ENCODE data around the gene WRAP73. TPM values are rescaled to one million over a fixed set of nuclear protein-coding genes. Genes with fewer than 3 reads are reported as not detected.

WRAP73 gene
- total RNA-seq, 4 donors from 2014 or later: 19.7 to 30.4 (median 25.5) TPM

- intact Hi-C loops (cut with DNase I; ENCODE audit: low total_unique reads) (no loop called here), in situ Hi-C loops (cut with MboI; ENCODE audit: low pct_ligation_motif_present in 1 of 4, low pct_unique_long_range_greater_than_20kb in 1 of 4, low sequenced_read_pairs in 3 of 4) (no loop called here)
- 81% methylated on average over 12 of the region's 14 CpGs; no CpG with 5 or more reads in 1 of the 2 donors for WGBS, 2 donors (ENCODE audit: low coverage in 1 of 2)
- TF ChIP-seq CTCF (IDR thresholded peaks at IDR 0.05) (no peak), POLR2AphosphoS5 (IDR thresholded peaks at IDR 0.05) (no peak), POLR2A (IDR thresholded peaks at IDR 0.05) (no peak), EP300 (IDR thresholded peaks at IDR 0.05; ENCODE audit: low read depth) (no peak)
- no peak for DNase-seq
- H3K9me3 ChIP-seq: no peaks in the 10 kb centered on the region
- H3K27me3 ChIP-seq: peaks cover 29% of the 10 kb centered on the region
- H3K4me1 ChIP-seq: no peaks in the 10 kb centered on the region
- H3K4me3 ChIP-seq: no peak overlapping the region
- H3K36me3 ChIP-seq: no peaks in the 10 kb centered on the region
- H3K27ac ChIP-seq: no peak overlapping the region
These were observed 35.3 kb upstream of the WRAP73 start for GRCh38 chr1:3685222-3685621.

- 32% methylated on average over 20 of the region's 26 CpGs; no CpG with 5 or more reads in 1 of the 2 donors for WGBS, 2 donors (ENCODE audit: low coverage in 1 of 2)
- in situ Hi-C loops (cut with MboI; ENCODE audit: low pct_ligation_motif_present in 1 of 4, low pct_unique_long_range_greater_than_20kb in 1 of 4, low sequenced_read_pairs in 3 of 4): no loop called here
- no peak for TF ChIP-seq POLR2A (IDR thresholded peaks at IDR 0.05)
- no peak for TF ChIP-seq EP300 (IDR thresholded peaks at IDR 0.05; ENCODE audit: low read depth)
These were observed 34.1 kb upstream of the WRAP73 start for GRCh38 chr1:3683992-3684391.

DNA sequence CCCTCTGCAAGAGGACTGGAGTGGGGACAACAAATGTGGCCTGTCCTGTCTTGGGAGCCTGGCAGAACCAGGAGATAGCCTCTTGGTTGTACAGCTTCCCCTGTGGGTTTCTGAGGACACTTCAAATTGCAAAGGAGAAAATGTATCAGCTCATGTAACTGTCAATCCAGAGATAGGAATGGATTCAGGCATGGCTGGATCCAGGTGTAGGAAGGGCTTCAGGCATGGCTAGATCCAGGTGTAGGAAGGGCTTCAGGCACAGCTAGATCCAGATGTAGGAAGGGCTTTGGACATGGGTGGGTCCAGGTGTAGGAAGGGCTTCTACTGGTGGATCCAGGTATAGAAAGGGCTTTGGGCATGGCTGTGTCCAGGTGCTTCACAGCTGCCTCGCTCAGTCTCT is 33.3 kb upstream of the WRAP73 start:
- Histone ChIP-seq H3K27ac (no peak overlapping the region), H3K27me3 (peaks cover 26% of the 10 kb centered on the region), H3K4me1 (no peaks in the 10 kb centered on the region), H3K36me3 (no peaks in the 10 kb centered on the region), H3K9me3 (no peaks in the 10 kb centered on the region), H3K4me3 (no peak overlapping the region)
- TF ChIP-seq EP300 (IDR thresholded peaks at IDR 0.05; ENCODE audit: low read depth): no peak
- TF ChIP-seq POLR2AphosphoS5 (IDR thresholded peaks at IDR 0.05): no peak
- no peak for TF ChIP-seq CTCF (IDR thresholded peaks at IDR 0.05)
- TF ChIP-seq POLR2A (IDR thresholded peaks at IDR 0.05): no peak
- intact Hi-C loops (cut with DNase I; ENCODE audit: low total_unique reads): no loop called here
- DNase-seq: no peak
- 100% methylated on average over 1 of the region's 1 CpG; no CpG with 5 or more reads in 1 of the 2 donors for WGBS, 2 donors (ENCODE audit: low coverage in 1 of 2)
- in situ Hi-C loops (cut with MboI; ENCODE audit: low pct_ligation_motif_present in 1 of 4, low pct_unique_long_range_greater_than_20kb in 1 of 4, low sequenced_read_pairs in 3 of 4): no loop called here

More at GRCh38 chr1:3683992-3684391, 34.1 kb upstream of the WRAP73 start:
- no peaks in the 10 kb centered on the region for H3K4me1 ChIP-seq
- H3K27ac ChIP-seq: no peak overlapping the region
- H3K4me3 ChIP-seq: no peak overlapping the region
- no peaks in the 10 kb centered on the region for H3K36me3 ChIP-seq
- DNase-seq: no peak
- H3K27me3 ChIP-seq: peaks cover 28% of the 10 kb centered on the region
- intact Hi-C loops (cut with DNase I; ENCODE audit: low total_unique reads): no loop called here
- H3K9me3 ChIP-seq: no peaks in the 10 kb centered on the region

GRCh38 chr1:3681898-3682806 is 32.2 kb upstream of the WRAP73 start:
- intact Hi-C loops (cut with DNase I; ENCODE audit: low total_unique reads): no loop called here

More at GRCh38 chr1:3681898-3682806, 32.2 kb upstream of the WRAP73 start:
- no peak for DNase-seq
- Histone ChIP-seq H3K4me1 (no peaks in the 10 kb centered on the region), H3K9me3 (no peaks in the 10 kb centered on the region), H3K27ac (no peak overlapping the region), H3K36me3 (no peaks in the 10 kb centered on the region), H3K4me3 (no peak overlapping the region), H3K27me3 (peaks cover 26% of the 10 kb centered on the region)
- TF ChIP-seq EP300 (IDR thresholded peaks at IDR 0.05; ENCODE audit: low read depth): no peak
- TF ChIP-seq CTCF (IDR thresholded peaks at IDR 0.05): no peak
- no peak for TF ChIP-seq POLR2A (IDR thresholded peaks at IDR 0.05)
- no peak for TF ChIP-seq POLR2AphosphoS5 (IDR thresholded peaks at IDR 0.05)
- 87% methylated on average over 26 of the region's 27 CpGs; no CpG with 5 or more reads in 1 of the 2 donors for WGBS, 2 donors (ENCODE audit: low coverage in 1 of 2)
- in situ Hi-C loops (cut with MboI; ENCODE audit: low pct_ligation_motif_present in 1 of 4, low pct_unique_long_range_greater_than_20kb in 1 of 4, low sequenced_read_pairs in 3 of 4): no loop called here

All from transverse colon (tissue), 4 donors.